Esophagus squamous epithelium (tissue), 5 donors: Measurements from ENCODE around the gene KLHL42. TPM values are rescaled to one million over a fixed set of nuclear protein-coding genes. Genes with fewer than 3 reads are reported as not detected.

ENCODE experiments used
- DNase-seq: peaks from one replicate; lab custom pipeline; 2025; lab: John Stamatoyannopoulos, UW
- H3K27ac ChIP-seq, 4 donors: fragments of 200-600 bp; sonication (generic); one replicate each; pipeline ENCODE4 v1.5.1; 2016 to 2019; ENCODE audit warnings: mild to moderate bottlenecking in 1 of 4
- H3K27me3 ChIP-seq, 4 donors: fragments of 200-600 bp; sonication (generic); 1 replicate in 3 of 4; 2 replicates in 1 of 4; pipeline versions ENCODE4 v1.5.1 to v1.6.0; 2017 to 2021; ENCODE audit warnings: antibody characterized with exemption in 1 of 4
- H3K36me3 ChIP-seq, 3 donors: fragments of 200-600 bp; sonication (generic); one replicate each; pipeline ENCODE4 v1.5.1; 2016 to 2019
- H3K4me1 ChIP-seq, 3 donors: fragments of 200-600 bp; sonication (generic); one replicate each; pipeline ENCODE4 v1.5.1; 2017 to 2019
- H3K4me3 ChIP-seq, 4 donors: fragments of 200-600 bp; sonication (generic); 1 replicate in 3 of 4; 2 replicates in 1 of 4; pipeline ENCODE4 v1.5.1; 2016 to 2019; ENCODE audit warnings: mild to moderate bottlenecking in 2 of 4, moderate library complexity in 1 of 4
- H3K9me3 ChIP-seq, 3 donors: fragments of 200-600 bp; sonication (generic); one replicate each; pipeline ENCODE4 v1.5.1; 2016 to 2019
- CTCF ChIP-seq, 6 experiments: fragments of 450-650 bp in 4 of 6; fragments of 200-600 bp in 2 of 6; sonication (generic) in 2 of 6; IDR thresholded peaks; one replicate each; pipeline ENCODE4 v1.5.1; 2016 to 2019; ENCODE audit warnings: antibody characterized with exemption in 6 of 6, mild to moderate bottlenecking in 4 of 6, moderate library complexity in 4 of 6
- POLR2A ChIP-seq, 4 donors: fragments of 450-650 bp; IDR thresholded peaks; one replicate each; pipeline ENCODE4 v1.6.1; 2017; ENCODE audit warnings: antibody characterized with exemption in 4 of 4, mild to moderate bottlenecking in 4 of 4, moderate library complexity in 3 of 4
- WGBS, 2 donors: methylation state at CpG; one replicate each; pipeline ENCODE4 v1.1.5; 2018; 5-methylcytosine and 5-hydroxymethylcytosine counted together
- intact Hi-C: fragments of 100-400 bp; cut with DNase I; formaldehyde crosslinking; loops from one replicate; pipeline ENCODE4 v1.15.0; 2022
- total RNA-seq, 4 donors: library from RNA; depleted of rRNA; stranded (reverse); fragments of >200 nt; gene quantifications; one replicate each; pipeline ENCODE4 v1.1.0, GENCODE V29; 2016
- donor health status: DM: yes; HTN: yes; CAD: no.

Gene KLHL42
- total RNA-seq, 4 donors from 2014 or later = 9.2 to 33.2 (median 11.3) TPM

DNA sequence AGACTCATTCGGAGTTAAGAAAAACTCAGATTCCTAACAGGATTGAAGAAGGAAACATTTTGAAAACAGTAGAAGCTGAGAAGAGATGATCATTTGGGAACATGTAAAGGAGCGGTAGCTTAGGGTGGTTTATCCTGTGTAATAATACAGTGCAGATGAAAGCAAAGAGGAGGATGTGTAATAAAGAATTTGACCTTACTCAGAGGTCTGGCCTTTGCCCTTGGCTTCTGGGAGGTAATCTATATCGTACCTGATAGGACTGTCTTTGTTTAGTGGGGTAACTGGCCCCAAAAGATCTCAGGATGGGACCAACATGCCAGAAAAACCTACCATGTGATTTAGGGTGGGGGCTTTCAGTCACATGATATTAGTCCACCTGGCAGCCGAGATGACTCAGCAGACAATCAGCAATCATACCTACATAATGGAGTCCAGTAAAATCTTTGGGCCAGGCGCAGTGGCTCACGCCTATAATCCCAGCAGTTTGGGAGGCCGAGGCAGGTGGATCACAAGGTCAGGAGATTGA, 23.3 kb upstream of the KLHL42 start:
- WGBS, 2 donors = 90 to 97% methylated on average over 6 to 7 of the region's 7 CpGs
- H3K27ac ChIP-seq = no peak overlapping the region
- DNase-seq = no peak
- intact Hi-C loops = no loop called here
- H3K4me3 ChIP-seq = no peak overlapping the region
- peaks cover 0 to 36% (median 0%) of the 10 kb centered on the region in 3 donors for H3K36me3 ChIP-seq
- TF ChIP-seq POLR2A (IDR thresholded peaks at IDR 0.05) (no peak), CTCF (IDR thresholded peaks at IDR 0.05) (no peak)
- H3K9me3 ChIP-seq = no peaks in the 10 kb centered on the region
- peaks cover 0 to 5% (median 0%) of the 10 kb centered on the region in 3 donors for H3K4me1 ChIP-seq
- H3K27me3 ChIP-seq = no peaks in the 10 kb centered on the region

GRCh38 chr12:27762757-27763156, 17.3 kb upstream of the KLHL42 start:
- TF ChIP-seq CTCF (IDR thresholded peaks at IDR 0.05) = no peak
- no peak for TF ChIP-seq POLR2A (IDR thresholded peaks at IDR 0.05)
- intact Hi-C loops = no loop called here
- no peaks in the 10 kb centered on the region for H3K36me3 ChIP-seq
- no peak overlapping the region for H3K27ac ChIP-seq
- WGBS, 2 donors = 64 to 85% methylated on average over 2 of the region's 2 CpGs
- H3K4me1 ChIP-seq = no peaks in the 10 kb centered on the region
- no peak for DNase-seq
- no peaks in the 10 kb centered on the region for H3K9me3 ChIP-seq
- H3K27me3 ChIP-seq = no peaks in the 10 kb centered on the region
- no peak overlapping the region for H3K4me3 ChIP-seq

- TF ChIP-seq CTCF (IDR thresholded peaks at IDR 0.05) = no peak
- no peak for TF ChIP-seq POLR2A (IDR thresholded peaks at IDR 0.05)
- Histone ChIP-seq H3K9me3 (no peaks in the 10 kb centered on the region), H3K4me3 (no peak overlapping the region), H3K4me1 (no peaks in the 10 kb centered on the region), H3K36me3 (no peaks in the 10 kb centered on the region), H3K27ac (no peak overlapping the region), H3K27me3 (no peaks in the 10 kb centered on the region)
- intact Hi-C loops = no loop called here
- no peak for DNase-seq
- WGBS, 2 donors = 89 to 90% methylated on average over 3 of the region's 3 CpGs
Measured at GRCh38 chr12:27766587-27766986, 13.4 kb upstream of the KLHL42 start.

GRCh38 chr12:27769142-27769673, 10.8 kb upstream of the KLHL42 start:
- DNase-seq = no peak
- Histone ChIP-seq H3K4me1 (peaks cover 0 to 9% (median 0%) of the 10 kb centered on the region in 3 donors), H3K4me3 (no peak overlapping the region), H3K36me3 (no peaks in the 10 kb centered on the region), H3K27ac (no peak overlapping the region), H3K9me3 (no peaks in the 10 kb centered on the region), H3K27me3 (no peaks in the 10 kb centered on the region)
- no peak for TF ChIP-seq CTCF (IDR thresholded peaks at IDR 0.05)
- no peak for TF ChIP-seq POLR2A (IDR thresholded peaks at IDR 0.05)
- intact Hi-C loops = no loop called here
- whole genome bisulfite sequencing, 2 donors = 59 to 70% methylated on average over 8 of the region's 8 CpGs

DNA sequence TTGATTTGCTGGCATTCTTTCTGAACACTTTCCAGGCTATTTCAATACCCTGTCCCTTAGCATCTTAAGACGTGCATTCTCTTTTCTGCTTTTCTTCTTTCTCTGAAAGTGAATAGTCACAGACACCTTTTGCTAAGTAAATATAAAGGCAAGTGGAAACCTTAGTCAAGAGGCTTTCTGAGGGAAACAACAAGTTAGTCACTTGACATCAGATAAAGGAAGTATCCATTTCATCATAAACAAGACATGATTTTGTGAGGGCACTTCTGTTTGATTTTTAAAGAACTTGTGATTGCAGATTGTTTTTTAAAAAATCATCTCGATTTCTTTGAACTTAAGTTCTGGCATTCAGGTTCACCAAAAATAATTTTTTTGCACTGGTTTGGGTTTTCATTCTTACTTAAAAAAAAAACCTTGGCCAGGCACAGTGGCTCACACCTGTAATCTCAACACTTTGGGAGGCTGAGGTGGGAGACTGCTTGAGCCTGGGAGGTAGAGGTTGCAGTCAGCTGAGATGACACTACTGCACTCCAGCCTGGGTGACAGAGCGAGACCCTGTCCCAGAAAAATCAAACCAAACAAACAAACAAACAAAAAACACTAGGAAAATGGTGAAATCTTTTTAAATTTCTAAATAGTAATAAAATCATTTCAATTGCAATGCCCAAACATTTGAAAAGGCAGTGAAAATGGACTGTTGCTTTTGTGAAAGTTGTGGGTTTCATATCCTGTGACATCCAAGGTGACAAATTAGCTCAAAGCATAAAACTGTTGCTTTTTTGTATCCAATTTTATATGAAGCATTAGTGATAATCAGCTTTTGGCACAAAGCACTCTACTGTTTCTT, 8.3 kb upstream of the KLHL42 start:
- 61 to 73% methylated on average over 3 of the region's 3 CpGs for WGBS, 2 donors
- no peaks in the 10 kb centered on the region for H3K36me3 ChIP-seq
- DNase-seq = no peak
- no peak for TF ChIP-seq CTCF (IDR thresholded peaks at IDR 0.05)
- TF ChIP-seq POLR2A (IDR thresholded peaks at IDR 0.05) = no peak
- no peak overlapping the region for H3K4me3 ChIP-seq
- H3K4me1 ChIP-seq = peaks cover 0 to 9% (median 0%) of the 10 kb centered on the region in 3 donors
- no peak overlapping the region for H3K27ac ChIP-seq
- intact Hi-C loops = no loop called here
- no peaks in the 10 kb centered on the region for H3K27me3 ChIP-seq
- no peaks in the 10 kb centered on the region for H3K9me3 ChIP-seq
